Esophagus muscularis mucosa (tissue), 3 donors: ENCODE results near the gene RDX.

Experiments
- CTCF ChIP-seq, 3 experiments: fragments of 200-600 bp in 2 of 3; fragments of 450-650 bp in 1 of 3; sonication (generic) in 2 of 3; IDR thresholded peaks; one replicate each; pipeline ENCODE4 v1.5.1; 2017 to 2019; ENCODE audit warnings: antibody characterized with exemption in 3 of 3, mild to moderate bottlenecking in 2 of 3, moderate library complexity in 1 of 3
- EP300 ChIP-seq: sonication (generic); formaldehyde crosslinking; IDR thresholded peaks from one replicate; pipeline ENCODE4 v1.6.1; 2017; ENCODE audit warnings: antibody characterized with exemption

GRCh38 chr11:110296226-110297075, at the start of gene RDX:
- TF ChIP-seq CTCF (IDR thresholded peaks at IDR 0.05) = peak; percentile 1 to 12 (median 7)
- TF ChIP-seq EP300 = no peak
